Neutrophil (primary cell): ENCODE results near the gene CHN2.

Source experiments
- H3K27ac ChIP-seq: fragments of 200-600 bp; sonication (generic); 2 replicates; pipeline ENCODE4 v1.5.1; 2016; ENCODE audit warnings: mild to moderate bottlenecking, moderate library complexity
- H3K27me3 ChIP-seq: fragments of 200-600 bp; sonication (generic); 2 replicates; pipeline ENCODE4 v1.6.0; 2016; ENCODE audit warnings: mild to moderate bottlenecking
- H3K36me3 ChIP-seq: fragments of 200-600 bp; sonication (generic); 2 replicates; pipeline ENCODE4 v1.5.1; 2017
- H3K4me1 ChIP-seq, 2 experiments: fragments of 200-600 bp in 1 of 2; sonication (generic) in 1 of 2; 1 replicate in 1 of 2; 2 replicates in 1 of 2; pipeline versions ENCODE4 v1.5.1 to v1.6.1; 2013 to 2016; ENCODE audit warnings: low read depth in 1 of 2, low read length in 1 of 2, mild to moderate bottlenecking in 1 of 2, moderate library complexity in 1 of 2; ENCODE audit not compliant: control insufficient read depth in 1 of 2, insufficient read depth in 1 of 2
- H3K4me3 ChIP-seq, 2 experiments: fragments of 200-600 bp in 1 of 2; sonication (generic) in 1 of 2; 1 replicate in 1 of 2; 2 replicates in 1 of 2; pipeline ENCODE4 v1.5.1; 2013 to 2016; ENCODE audit warnings: low read depth in 1 of 2, low read length in 1 of 2, mild to moderate bottlenecking in 1 of 2, moderate library complexity in 1 of 2
- H3K9me3 ChIP-seq: fragments of 200-600 bp; sonication (generic); 2 replicates; pipeline ENCODE4 v1.5.1; 2016
- TF ChIP-seq, protein P1 (sequence below): fragments of 200-600 bp; sonication (generic); IDR thresholded peaks from 2 replicates; pipeline ENCODE4 v1.5.1; 2016; ENCODE audit warnings: antibody characterized with exemption

The CHN2 gene

GRCh38 chr7:29160080-29160479, 34.5 kb upstream of the CHN2 start:
- Histone ChIP-seq H3K36me3 (no peaks in the 10 kb centered on the region), H3K4me3 (no peak overlapping the region), H3K9me3 (no peaks in the 10 kb centered on the region), H3K4me1 (no peaks in the 10 kb centered on the region), H3K27ac (no peak overlapping the region), H3K27me3 (no peaks in the 10 kb centered on the region)
- TF ChIP-seq, protein P1, sequence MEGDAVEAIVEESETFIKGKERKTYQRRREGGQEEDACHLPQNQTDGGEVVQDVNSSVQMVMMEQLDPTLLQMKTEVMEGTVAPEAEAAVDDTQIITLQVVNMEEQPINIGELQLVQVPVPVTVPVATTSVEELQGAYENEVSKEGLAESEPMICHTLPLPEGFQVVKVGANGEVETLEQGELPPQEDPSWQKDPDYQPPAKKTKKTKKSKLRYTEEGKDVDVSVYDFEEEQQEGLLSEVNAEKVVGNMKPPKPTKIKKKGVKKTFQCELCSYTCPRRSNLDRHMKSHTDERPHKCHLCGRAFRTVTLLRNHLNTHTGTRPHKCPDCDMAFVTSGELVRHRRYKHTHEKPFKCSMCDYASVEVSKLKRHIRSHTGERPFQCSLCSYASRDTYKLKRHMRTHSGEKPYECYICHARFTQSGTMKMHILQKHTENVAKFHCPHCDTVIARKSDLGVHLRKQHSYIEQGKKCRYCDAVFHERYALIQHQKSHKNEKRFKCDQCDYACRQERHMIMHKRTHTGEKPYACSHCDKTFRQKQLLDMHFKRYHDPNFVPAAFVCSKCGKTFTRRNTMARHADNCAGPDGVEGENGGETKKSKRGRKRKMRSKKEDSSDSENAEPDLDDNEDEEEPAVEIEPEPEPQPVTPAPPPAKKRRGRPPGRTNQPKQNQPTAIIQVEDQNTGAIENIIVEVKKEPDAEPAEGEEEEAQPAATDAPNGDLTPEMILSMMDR, result no peak

GRCh38 chr7:29161231-29161630, 33.3 kb upstream of the CHN2 start:
- Histone ChIP-seq H3K27me3 (no peaks in the 10 kb centered on the region), H3K9me3 (no peaks in the 10 kb centered on the region), H3K4me1 (no peaks in the 10 kb centered on the region), H3K27ac (no peak overlapping the region), H3K4me3 (no peak overlapping the region), H3K36me3 (no peaks in the 10 kb centered on the region)
- TF ChIP-seq, protein P1, result no peak

- TF ChIP-seq, protein P1, result no peak
Observed at GRCh38 chr7:29162577-29162976, 32.0 kb upstream of the CHN2 start.

DNA sequence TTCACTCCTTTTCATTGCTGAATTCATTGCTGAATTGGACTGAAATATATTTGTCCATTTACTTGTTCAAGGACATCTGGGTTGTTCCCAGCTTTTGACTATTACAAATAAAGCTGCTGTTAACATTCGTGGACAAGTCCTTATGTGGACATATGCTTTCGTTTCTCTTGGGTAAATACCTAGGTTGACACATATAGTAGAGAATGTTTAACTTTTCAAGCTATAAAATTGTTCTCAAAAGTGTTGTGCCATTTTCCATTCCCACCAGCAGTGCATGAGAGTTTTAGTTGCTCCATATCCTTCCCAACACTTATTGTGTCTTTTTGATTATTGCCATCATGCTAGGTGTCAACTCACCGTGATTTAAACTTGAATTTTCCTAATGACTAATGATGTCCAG, 30.7 kb upstream of the CHN2 start:
- H3K27ac ChIP-seq, result no peak overlapping the region
- H3K4me3 ChIP-seq, result no peak overlapping the region
- no peaks in the 10 kb centered on the region for H3K27me3 ChIP-seq
- no peaks in the 10 kb centered on the region for H3K9me3 ChIP-seq
- H3K36me3 ChIP-seq, result no peaks in the 10 kb centered on the region
- H3K4me1 ChIP-seq, result no peaks in the 10 kb centered on the region
- TF ChIP-seq, protein P1, result no peak

More at GRCh38 chr7:29162577-29162976, 32.0 kb upstream of the CHN2 start:
- Histone ChIP-seq H3K27me3 (no peaks in the 10 kb centered on the region), H3K4me1 (no peaks in the 10 kb centered on the region), H3K36me3 (no peaks in the 10 kb centered on the region), H3K4me3 (no peak overlapping the region), H3K9me3 (no peaks in the 10 kb centered on the region), H3K27ac (no peak overlapping the region)

DNA sequence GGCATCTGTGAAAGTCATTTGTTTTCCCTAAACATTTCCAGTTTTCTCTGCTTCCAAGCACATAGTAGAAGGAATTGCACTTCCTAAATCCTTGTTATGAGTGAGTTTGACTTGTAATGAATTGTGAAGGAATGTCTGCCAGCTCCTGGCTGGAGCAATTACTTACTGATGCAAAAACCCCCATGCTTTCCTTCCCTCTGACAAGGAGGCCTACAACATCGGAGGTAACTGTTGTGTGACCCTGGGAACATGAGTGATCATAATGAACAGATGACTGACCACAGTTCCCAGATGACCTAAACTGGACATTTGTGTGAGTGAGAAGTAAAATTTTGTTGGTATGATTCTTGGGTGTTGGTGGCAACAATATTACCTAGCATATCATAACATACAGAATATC, 26.9 kb upstream of the CHN2 start:
- Histone ChIP-seq H3K27ac (no peak overlapping the region), H3K36me3 (no peaks in the 10 kb centered on the region), H3K4me3 (no peak overlapping the region), H3K9me3 (no peaks in the 10 kb centered on the region), H3K4me1 (no peaks in the 10 kb centered on the region), H3K27me3 (no peaks in the 10 kb centered on the region)
- TF ChIP-seq, protein P1, result no peak

- H3K4me1 ChIP-seq, result no peaks in the 10 kb centered on the region
- H3K27me3 ChIP-seq, result no peaks in the 10 kb centered on the region
- no peak overlapping the region for H3K4me3 ChIP-seq
- no peaks in the 10 kb centered on the region for H3K36me3 ChIP-seq
- TF ChIP-seq, protein P1, result no peak
- H3K9me3 ChIP-seq, result no peaks in the 10 kb centered on the region
- no peak overlapping the region for H3K27ac ChIP-seq
Observed at GRCh38 chr7:29170781-29171180, 23.8 kb upstream of the CHN2 start.
